D721Med (cell line): ENCODE measurements around the gene IDH2.

Source experiments
- DNase-seq: peaks from one replicate; pipeline ENCODE4 v3.0.0; 2011; ENCODE audit warnings: low spot score; ENCODE audit not compliant: insufficient read length
- FAIRE-seq: peaks from 2 replicates; lab custom pipeline; 2011; peaks lifted over from hg19 to GRCh38; lab: Jason Lieb, UNC
- CTCF ChIP-seq: IDR thresholded peaks from 2 replicates; pipeline ENCODE4 v1.5.1; 2012; ENCODE audit warnings: mild to moderate bottlenecking, control low read depth; ENCODE audit not compliant: insufficient read depth; ENCODE audit errors: missing control alignments

IDH2 gene

DNA sequence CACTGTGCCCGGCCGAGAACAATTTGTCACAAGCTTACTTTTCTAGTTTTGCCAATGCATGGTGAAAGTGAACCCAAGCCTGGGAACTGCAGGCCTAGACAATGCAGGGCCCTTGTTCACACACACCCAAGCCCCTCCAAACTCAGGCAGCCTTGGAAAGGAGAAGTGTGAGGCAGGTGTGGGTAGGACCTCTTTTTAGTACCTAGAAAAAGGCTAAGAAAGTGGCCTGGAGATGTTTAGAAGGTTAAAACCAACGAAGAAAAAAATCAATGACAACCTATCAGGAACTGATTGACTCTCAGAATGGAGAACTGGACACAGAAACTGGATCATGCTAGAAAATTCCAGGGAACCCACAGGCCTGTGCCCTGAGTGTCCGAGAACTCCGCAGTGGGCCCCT, 18.8 kb downstream of the IDH2 start:
- DNase-seq, result no peak
- FAIRE-seq, result no peak
- no peak for TF ChIP-seq CTCF

DNA sequence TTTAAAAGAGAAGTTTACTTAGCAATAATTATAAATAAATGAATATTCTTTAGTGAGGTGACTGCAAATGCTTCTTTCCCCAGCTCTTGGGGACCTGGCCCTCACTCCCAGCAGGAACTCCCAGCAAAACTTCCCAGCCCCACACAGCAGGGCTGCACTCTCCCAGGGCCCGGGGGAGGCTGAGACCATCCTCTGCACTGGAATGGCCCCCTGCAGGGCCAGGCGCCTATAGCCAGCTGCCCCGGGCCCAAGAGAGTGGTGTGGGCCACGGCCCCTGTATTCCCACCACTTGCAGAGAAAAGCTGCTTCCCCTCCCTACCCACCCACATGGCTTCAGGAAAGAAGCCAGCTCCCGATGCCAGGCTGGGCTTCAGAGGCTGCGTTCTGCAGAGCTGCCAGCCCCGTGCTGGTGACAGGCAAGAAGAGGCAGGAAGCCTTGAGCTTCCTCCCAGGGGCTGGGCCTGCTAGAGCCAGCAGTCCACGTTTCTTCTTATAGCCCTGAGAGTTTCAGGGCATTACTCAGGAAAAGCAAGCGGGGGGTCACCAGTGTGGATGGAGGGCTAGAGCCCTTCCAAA, 20.0 kb downstream of the IDH2 start:
- DNase-seq (no peak), FAIRE-seq (no peak)
- TF ChIP-seq CTCF, result no peak

- DNase-seq (no peak), FAIRE-seq (no peak)
- no peak for TF ChIP-seq CTCF
Measured at GRCh38 chr15:90080818-90081393, 21.4 kb downstream of the IDH2 start.

DNA sequence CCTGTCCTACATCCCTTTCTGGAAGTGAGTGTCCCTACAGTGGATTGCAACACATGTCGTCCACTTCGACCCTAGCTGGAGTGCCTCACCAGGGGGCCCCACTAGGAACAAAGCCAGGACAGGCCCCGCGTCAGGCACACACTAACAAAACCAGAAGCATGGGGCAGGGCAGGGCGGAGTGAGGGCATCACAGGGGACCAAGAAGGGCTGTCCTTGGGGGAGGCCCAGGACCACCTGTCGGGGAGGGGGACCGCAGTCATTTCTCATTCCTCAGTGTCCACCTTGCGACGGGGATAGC, 21.9 kb downstream of the IDH2 start:
- FAIRE-seq (no peak), DNase-seq (no peak)
- no peak for TF ChIP-seq CTCF

DNA sequence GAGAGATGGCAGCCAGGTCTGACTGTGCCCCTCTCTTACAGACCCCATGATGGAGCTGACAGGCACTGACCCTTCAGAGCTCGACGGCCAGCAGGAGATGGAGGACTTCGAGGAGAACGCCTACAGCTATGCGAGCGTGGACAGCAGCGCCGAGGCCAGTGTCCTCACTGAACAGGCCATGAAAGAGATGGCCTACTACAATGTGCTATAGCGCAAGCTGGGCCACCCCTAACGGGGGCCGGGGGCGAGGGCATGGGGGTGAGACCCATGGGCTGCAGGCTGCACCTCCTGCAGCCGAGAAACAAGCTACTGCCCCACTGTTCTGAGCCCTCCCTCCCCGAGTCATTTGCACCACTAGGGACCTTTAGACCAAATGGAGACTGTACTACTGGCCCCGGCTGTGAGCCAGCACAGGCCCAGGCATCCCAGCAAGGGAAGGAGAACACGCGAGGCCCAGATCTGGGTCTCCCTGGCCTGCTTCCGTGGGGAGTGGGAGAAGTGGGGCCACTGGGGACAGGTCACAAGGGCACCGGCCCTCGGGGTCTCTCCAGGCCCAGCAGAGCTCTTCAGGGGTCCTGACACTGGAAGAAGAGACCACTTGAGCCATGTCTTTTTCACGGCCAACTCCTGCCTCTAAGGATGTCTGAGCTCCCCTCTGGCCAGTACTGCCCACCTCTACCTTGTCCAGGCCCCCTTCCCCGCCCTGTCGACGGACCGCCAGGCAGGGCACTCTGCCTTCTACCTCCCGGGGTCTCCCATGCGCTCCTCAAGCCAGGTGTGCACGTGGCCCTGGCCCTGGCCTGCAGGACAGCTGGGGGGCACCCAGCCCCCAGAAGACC, 22.4 kb downstream of the IDH2 start:
- FAIRE-seq (no peak), DNase-seq (no peak)
- TF ChIP-seq CTCF, result no peak

- no peak for DNase-seq
- no peak for TF ChIP-seq CTCF
- no peak for FAIRE-seq
Measured at GRCh38 chr15:90078965-90079364, 23.3 kb downstream of the IDH2 start.

- FAIRE-seq, result no peak
- no peak for TF ChIP-seq CTCF
- DNase-seq, result no peak
Measured at GRCh38 chr15:90076716-90077115, 25.6 kb downstream of the IDH2 start.
